ENCODE results near the gene SLC45A1.

SLC45A1 gene

GRCh38 chr1:8312235-8313218 lies 5.4 kb upstream of the SLC45A1 start:
- DNase-seq: peak; percentile 48

DNA sequence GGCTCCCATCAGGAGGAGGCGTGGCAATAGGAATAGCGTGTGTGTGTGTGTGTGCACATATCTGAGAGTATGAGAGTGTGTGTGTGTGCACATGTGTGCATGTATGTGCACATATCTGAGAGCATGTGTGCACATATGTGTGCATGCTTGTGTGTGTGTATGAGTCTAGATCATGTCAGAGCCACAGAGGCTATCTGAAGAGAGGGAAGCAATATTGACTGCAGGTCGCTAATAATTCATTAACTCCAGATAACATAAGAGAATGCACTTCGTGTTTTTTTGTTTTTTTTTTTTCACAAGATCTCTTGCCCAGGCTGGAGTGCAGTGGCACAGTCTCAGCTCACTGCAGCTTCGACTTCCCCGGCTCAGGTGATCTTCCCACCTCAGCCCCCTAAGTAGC lies 4.7 kb upstream of the SLC45A1 start:
- no peak for DNase-seq

GRCh38 chr1:8314346-8315280 lies 3.3 kb upstream of the SLC45A1 start:
- peak; percentile 74 for DNase-seq

DNA sequence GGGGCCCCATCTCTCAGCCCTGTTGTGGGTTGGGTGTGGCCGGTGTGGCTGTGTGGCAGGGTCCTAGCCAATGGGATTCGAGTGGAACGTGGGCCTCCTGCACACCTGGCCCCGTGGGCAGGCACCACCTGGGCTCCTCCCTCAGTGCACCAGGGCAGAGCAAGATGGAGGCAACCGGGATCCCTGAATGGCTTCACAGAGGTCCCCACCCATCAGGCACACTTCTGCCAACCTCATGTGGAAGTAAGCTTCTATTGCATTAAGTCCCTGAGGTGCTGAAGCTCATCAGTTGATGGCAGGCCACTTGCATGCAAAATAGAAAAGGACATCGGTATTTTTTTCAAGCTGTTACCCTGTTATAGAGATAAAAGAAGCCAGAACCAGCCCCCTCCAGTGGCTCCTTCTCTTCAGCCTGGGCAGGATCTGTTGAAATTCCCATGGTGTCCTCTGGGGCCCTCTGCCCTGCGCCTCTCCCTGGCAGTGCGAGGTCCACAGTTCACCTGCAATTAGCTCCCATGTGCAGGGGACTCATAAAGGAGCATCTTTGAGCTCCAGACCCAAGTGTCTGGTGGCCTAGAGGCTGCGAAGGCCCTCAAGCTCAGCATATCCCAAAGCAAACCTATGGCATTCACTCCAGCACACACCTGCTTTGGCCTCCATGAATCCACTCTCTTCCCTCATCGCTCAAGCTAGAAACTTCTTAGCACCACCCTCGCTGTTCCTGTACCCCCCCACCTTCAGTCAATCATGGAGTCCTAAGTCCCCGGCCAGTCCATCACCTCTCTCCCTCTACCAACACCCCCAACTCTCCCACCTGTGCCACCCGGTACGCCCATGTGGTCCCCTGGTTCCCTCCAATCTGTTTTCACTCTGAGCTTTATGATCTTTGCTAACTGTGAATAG lies 2.1 kb upstream of the SLC45A1 start:
- DNase-seq: no peak

DNA sequence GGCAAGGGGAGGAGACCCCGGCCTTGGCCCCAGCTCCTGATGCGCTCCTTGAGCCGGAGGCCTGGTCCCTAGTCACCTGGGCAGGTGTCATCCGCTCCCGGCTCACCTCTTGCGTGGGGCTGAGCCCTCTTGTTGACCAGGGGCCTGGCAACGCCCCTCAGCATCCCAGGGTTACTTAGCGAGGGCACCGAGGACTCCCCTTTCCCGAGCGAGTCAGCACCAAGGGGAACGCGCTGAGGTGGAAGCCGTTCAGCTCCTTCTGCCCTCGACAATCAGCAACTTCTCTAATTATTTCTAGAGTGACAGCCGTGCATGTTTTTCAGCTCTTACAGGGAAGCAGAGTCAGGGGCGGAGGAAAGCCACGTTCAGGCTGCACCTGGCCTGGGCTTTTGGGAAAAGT lies 522 bp downstream of the SLC45A1 start:
- DNase-seq: no peak

DNA sequence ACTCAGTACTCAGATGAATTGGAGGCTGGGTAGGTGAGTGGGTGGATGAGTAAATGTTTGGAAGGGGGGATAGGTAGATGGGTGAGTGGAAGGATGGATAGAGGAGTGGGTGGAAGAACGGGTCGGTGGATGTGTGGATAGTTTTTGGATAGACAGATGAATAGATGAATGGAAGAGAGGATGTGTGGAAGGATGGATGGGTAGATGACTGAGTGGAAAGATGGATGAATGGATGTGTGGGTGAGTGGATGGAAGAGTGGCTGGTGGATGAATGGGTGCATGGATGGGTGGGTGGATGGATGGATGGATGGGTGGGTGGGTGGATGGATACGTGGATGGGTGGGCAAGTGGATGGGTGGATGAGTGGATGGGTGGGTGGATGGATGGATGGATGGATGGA lies 3.7 kb downstream of the SLC45A1 start:
- DNase-seq: no peak

DNA sequence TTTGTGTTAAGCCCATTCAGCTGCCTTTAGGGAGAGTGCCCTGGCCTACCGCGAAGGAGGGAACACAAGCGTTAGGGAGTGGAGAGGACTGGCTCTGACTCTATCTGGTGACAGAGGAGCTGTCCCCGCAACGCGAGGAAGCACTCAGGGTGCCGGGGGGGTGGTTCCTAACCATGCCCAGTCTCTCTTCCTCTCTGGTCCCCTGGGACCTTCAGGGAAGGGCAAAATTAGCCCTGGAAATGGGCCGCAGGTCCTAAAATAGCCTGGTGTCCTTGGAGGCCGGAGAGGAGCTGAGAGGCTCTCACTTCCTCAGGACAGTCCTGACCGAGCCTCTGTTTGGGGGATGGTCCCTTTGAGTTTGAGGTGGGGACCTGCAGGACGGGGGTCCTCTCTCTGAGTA lies 5.8 kb downstream of the SLC45A1 start:
- no peak for DNase-seq

GRCh38 chr1:8324176-8324810 lies 6.4 kb downstream of the SLC45A1 start:
- DNase-seq: no peak

DNA sequence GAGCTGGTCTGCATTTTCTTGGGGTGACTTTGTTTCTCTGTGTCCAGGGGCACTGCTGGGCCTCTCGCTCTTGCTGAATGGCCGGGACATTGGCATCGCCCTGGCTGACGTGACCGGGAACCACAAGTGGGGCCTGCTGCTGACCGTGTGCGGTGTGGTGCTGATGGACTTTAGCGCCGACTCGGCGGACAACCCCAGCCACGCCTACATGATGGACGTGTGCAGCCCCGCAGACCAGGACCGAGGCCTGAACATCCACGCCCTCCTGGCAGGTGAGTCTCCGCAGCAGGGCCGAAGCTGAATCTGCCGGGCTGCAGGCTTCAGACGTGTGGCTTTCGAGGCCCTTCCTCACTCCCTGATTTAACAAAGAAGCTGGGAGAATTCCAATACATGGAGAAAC lies 7.9 kb downstream of the SLC45A1 start:
- no peak for DNase-seq

GRCh38 chr1:8326265-8326664 lies 8.4 kb downstream of the SLC45A1 start:
- no peak for DNase-seq

DNA sequence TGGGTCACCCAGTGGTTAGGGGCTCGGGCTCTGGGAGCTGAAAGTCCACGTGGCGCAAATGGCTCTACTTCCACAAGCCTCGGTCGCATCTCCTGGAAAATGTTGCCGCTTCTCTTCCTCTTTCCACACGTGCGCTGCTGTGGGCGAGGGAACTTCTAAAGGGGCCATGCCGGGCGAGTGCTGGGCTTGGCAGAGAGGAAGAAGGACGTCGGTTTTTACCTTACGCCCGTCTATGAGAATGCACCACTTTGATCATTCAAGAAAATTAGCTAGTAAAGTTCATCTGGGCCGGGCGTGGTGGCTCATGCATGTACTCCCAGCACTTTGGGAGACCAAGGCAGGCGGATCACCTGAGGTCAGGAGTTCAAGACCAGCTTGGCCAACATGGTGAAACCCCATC lies 10.4 kb downstream of the SLC45A1 start:
- no peak for DNase-seq

- DNase-seq: no peak
These were observed 11.5 kb downstream of the SLC45A1 start for GRCh38 chr1:8329439-8329838.

DNA sequence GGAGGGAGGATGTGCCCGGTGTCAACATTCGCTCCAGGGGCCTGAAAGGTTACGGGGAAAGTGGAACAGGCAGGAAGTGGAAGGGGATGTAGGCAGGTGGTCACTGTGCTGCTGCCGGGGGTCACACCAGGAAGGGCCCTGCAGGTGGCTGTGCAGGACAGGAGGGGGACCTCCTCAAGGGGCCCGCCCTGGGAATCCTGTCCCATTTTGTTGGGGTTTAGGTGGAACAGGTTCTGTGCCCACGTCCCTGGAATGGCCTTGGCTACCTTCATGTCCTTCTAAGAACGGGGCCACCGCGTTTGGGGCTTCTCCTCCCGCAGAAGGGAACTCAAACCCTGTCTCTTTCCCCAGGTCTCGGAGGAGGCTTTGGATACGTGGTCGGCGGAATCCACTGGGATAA lies 11.9 kb downstream of the SLC45A1 start:
- DNase-seq: no peak

DNA sequence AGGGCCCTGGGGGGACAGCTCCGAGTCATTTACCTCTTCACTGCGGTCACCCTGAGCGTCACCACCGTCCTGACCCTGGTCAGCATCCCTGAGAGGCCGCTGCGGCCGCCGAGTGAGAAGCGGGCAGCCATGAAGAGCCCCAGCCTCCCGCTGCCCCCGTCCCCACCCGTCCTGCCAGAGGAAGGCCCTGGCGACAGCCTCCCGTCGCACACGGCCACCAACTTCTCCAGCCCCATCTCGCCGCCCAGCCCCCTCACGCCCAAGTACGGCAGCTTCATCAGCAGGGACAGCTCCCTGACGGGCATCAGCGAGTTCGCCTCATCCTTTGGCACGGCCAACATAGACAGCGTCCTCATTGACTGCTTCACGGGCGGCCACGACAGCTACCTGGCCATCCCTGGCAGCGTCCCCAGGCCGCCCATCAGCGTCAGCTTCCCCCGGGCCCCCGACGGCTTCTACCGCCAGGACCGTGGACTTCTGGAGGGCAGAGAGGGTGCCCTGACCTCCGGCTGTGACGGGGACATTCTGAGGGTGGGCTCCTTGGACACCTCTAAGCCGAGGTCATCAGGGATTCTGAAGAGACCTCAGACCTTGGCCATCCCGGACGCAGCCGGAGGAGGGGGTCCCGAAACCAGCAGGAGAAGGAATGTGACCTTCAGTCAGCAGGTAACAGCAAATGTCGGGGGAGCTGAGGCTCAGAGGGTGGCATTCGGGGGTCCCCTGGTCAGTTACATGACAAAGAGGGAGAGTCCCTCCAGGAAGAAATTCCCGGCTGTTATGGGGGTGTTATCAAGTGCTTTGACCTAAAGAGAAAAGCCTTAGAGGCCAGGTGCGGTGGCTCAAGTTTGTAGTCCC lies 12.6 kb downstream of the SLC45A1 start:
- no peak for DNase-seq

DNA sequence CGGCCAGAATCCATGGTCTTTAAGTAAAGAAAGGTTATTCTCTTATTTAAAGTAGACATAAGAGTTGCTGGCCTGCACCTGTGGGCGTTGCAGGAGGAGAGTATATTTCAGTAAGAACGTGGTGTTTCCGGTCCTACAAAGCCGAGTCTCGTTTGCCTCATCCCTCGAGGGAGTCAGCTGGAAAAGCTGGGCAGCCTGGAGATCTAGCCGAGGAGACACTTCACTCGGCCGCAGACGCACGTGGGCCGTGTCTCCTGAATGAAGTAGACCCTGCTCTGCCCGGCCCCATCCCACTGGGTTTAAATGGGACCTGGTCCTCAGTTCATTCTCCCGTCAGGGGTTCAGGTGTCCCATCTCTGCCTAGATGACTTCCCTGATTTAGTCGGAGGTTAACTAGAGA lies 14.9 kb downstream of the SLC45A1 start:
- DNase-seq: no peak

DNA sequence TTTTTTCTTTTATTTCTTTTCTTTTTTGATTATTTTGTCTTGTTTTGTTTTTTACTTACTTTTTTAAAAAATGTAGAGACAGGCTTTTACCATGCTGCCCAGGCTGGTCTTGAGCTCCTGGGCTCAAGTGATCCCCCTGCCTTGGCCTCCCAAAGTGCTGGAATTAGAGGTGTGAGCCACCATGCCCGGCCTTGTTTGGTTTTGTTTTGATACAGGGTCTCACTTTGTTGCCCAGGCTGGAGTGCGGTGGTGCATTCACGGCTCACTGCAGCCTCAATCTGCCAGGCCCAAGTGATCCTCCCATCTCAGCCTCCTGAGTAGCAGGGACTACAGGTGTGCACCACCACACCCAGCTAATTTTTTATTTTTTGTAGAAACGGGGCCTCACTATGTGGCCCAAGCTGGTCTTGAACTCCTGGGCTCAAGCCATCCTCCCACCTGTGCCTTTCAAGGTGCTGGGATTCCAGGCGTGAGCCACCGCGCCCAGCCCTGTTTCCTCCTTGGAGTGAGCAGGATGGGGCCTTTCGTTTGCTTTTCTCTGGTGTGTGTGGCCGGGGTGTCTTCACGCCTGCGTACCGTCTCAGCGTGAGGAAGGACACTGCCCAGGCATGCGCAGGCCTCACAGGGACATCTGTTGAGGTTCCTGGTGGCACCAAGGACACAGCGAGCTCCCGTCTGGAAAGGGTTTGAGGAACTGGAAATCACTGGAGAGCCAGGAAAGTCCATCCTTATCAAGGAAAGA lies 15.5 kb downstream of the SLC45A1 start:
- no peak for DNase-seq

GRCh38 chr1:8334106-8334851 lies 16.4 kb downstream of the SLC45A1 start:
- DNase-seq: no peak

GRCh38 chr1:8335246-8335645 lies 17.3 kb downstream of the SLC45A1 start:
- no peak for DNase-seq

DNA sequence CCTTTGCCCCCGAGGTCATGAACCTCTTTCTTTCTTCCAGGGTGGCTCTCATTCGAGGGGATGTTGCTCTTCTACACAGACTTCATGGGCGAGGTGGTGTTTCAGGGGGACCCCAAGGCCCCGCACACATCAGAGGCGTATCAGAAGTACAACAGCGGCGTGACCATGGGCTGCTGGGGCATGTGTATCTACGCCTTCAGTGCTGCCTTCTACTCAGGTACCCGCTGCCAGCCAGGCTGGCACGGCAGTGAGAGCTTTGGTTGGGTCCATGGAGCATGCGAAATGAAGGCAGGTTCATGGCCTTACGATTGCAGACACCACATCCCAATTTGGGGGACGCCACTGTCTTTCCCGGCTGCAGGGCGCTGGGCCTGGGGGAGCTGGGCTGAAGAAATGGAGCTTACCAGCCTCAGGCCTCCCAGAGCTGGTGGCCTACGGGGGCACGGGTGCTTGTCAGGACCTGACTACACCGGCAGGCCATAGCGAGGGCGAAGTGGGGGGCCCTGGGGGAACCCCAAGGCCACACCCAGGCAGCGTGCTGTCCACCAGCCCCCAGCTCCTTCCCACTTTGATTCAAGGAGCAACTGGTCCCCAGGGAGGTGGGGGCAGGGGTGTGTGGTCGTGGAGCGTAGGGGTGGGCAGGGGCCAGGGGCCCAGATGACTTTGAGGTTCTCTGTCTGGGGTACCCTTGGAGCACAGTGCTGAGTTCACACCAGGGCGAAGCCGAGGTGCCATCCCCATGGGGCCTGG lies 20.0 kb downstream of the SLC45A1 start:
- DNase-seq: no peak

All from DMS153 (cell line).